Mesothelial cell of epicardium (in vitro differentiated cells): Measurements from ENCODE around the gene RTN4. TPM values are rescaled to one million over a fixed set of nuclear protein-coding genes. Genes with fewer than 3 reads are reported as not detected.

Experiments
- DNase-seq, 2 experiments: peaks; one replicate each; pipeline ENCODE4 v3.0.0; 2021; ENCODE audit warnings: low spot score in 2 of 2; ENCODE audit not compliant: unreplicated experiment in 2 of 2
- H3K27ac Mint-ChIP-seq: 2 replicates; pipeline ENCODE4 v1.8.0; 2021; ENCODE audit warnings: mixed read lengths
- H3K27me3 Mint-ChIP-seq: 2 replicates; pipeline ENCODE4 v1.8.0; 2021; ENCODE audit warnings: low read depth, mixed read lengths
- H3K36me3 Mint-ChIP-seq: 2 replicates; pipeline ENCODE4 v1.8.0; 2021; ENCODE audit warnings: mixed read lengths
- H3K4me1 Mint-ChIP-seq: 2 replicates; pipeline ENCODE4 v1.8.0; 2021; ENCODE audit warnings: mixed read lengths
- H3K4me3 Mint-ChIP-seq: 2 replicates; pipeline ENCODE4 v1.8.0; 2021; ENCODE audit warnings: mild to moderate bottlenecking, moderate library complexity, mixed read lengths
- H3K9me3 Mint-ChIP-seq: 2 replicates; pipeline ENCODE4 v1.8.0; 2021; ENCODE audit warnings: mixed read lengths
- total RNA-seq: library from RNA; stranded (reverse); gene quantifications from 3 replicates; pipeline ENCODE4 v1.2.1, GENCODE V29; 2021
- TF ChIP-seq, protein P1 (sequence below): fragments of 200-600 bp; sonication (generic); IDR thresholded peaks from one replicate; pipeline ENCODE4 v1.5.0; 2021; ENCODE audit warnings: antibody characterized with exemption; ENCODE audit not compliant: unreplicated experiment

RTN4 gene
- total RNA-seq, 1 donor from 2014 or later = 178 TPM

GRCh38 chr2:54964816-54965215 is 85.4 kb downstream of the RTN4 start:
- Mint-ChIP-seq H3K9me3 (no peaks in the 10 kb centered on the region), H3K27me3 (no peaks in the 10 kb centered on the region), H3K27ac (no peak overlapping the region), H3K36me3 (peaks cover 18% of the 10 kb centered on the region), H3K4me3 (no peak overlapping the region), H3K4me1 (no peaks in the 10 kb centered on the region)
- no peak for DNase-seq
- TF ChIP-seq, protein P1, sequence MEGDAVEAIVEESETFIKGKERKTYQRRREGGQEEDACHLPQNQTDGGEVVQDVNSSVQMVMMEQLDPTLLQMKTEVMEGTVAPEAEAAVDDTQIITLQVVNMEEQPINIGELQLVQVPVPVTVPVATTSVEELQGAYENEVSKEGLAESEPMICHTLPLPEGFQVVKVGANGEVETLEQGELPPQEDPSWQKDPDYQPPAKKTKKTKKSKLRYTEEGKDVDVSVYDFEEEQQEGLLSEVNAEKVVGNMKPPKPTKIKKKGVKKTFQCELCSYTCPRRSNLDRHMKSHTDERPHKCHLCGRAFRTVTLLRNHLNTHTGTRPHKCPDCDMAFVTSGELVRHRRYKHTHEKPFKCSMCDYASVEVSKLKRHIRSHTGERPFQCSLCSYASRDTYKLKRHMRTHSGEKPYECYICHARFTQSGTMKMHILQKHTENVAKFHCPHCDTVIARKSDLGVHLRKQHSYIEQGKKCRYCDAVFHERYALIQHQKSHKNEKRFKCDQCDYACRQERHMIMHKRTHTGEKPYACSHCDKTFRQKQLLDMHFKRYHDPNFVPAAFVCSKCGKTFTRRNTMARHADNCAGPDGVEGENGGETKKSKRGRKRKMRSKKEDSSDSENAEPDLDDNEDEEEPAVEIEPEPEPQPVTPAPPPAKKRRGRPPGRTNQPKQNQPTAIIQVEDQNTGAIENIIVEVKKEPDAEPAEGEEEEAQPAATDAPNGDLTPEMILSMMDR = no peak

GRCh38 chr2:54964271-54964670 is 86.0 kb downstream of the RTN4 start:
- Mint-ChIP-seq H3K9me3 (no peaks in the 10 kb centered on the region), H3K27me3 (no peaks in the 10 kb centered on the region), H3K36me3 (peaks cover 18% of the 10 kb centered on the region), H3K4me1 (no peaks in the 10 kb centered on the region), H3K27ac (no peak overlapping the region), H3K4me3 (no peak overlapping the region)
- TF ChIP-seq, protein P1 = no peak
- DNase-seq = no peak

- DNase-seq = no peak
- H3K4me1 Mint-ChIP-seq = no peaks in the 10 kb centered on the region
- peaks cover 18% of the 10 kb centered on the region for H3K36me3 Mint-ChIP-seq
- H3K4me3 Mint-ChIP-seq = no peak overlapping the region
- H3K27ac Mint-ChIP-seq = no peak overlapping the region
- TF ChIP-seq, protein P1 = no peak
- no peaks in the 10 kb centered on the region for H3K9me3 Mint-ChIP-seq
- no peaks in the 10 kb centered on the region for H3K27me3 Mint-ChIP-seq
Measured at GRCh38 chr2:54963476-54963875, 86.8 kb downstream of the RTN4 start.

- Mint-ChIP-seq H3K9me3 (no peaks in the 10 kb centered on the region), H3K27me3 (no peaks in the 10 kb centered on the region), H3K4me3 (no peak overlapping the region), H3K36me3 (peaks cover 13% of the 10 kb centered on the region), H3K27ac (no peak overlapping the region), H3K4me1 (no peaks in the 10 kb centered on the region)
- DNase-seq = no peak
- TF ChIP-seq, protein P1 = no peak
Measured at GRCh38 chr2:54962935-54963440, 87.3 kb downstream of the RTN4 start.

GRCh38 chr2:54962511-54962910 is 87.7 kb downstream of the RTN4 start:
- Mint-ChIP-seq H3K4me3 (no peak overlapping the region), H3K27ac (no peak overlapping the region), H3K4me1 (no peaks in the 10 kb centered on the region), H3K27me3 (no peaks in the 10 kb centered on the region), H3K9me3 (no peaks in the 10 kb centered on the region), H3K36me3 (peaks cover 11% of the 10 kb centered on the region)
- TF ChIP-seq, protein P1 = no peak
- no peak for DNase-seq

DNA sequence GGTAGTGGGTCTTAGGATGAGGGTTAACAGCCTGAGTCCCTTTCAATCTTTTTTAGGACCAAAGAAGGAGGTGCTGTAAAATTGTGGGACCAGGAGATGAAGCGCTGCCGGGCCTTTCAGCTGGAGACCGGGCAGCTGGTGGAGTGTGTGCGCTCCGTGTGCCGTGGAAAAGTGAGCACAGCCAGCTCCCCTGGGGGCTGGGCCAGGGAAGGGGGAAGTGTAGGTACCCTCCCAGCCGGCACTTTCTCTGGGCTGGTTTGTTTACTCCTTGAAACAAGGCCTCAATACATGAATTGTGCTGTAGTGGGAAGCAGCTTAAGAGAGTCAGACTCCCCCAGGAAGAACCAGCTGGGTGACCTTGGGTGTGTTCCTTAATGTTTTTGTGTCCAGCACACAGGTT is 90.1 kb downstream of the RTN4 start:
- H3K4me1 Mint-ChIP-seq = no peaks in the 10 kb centered on the region
- H3K36me3 Mint-ChIP-seq = peaks cover 2% of the 10 kb centered on the region
- H3K27me3 Mint-ChIP-seq = no peaks in the 10 kb centered on the region
- TF ChIP-seq, protein P1 = no peak
- no peak overlapping the region for H3K27ac Mint-ChIP-seq
- H3K9me3 Mint-ChIP-seq = no peaks in the 10 kb centered on the region
- H3K4me3 Mint-ChIP-seq = no peak overlapping the region
- DNase-seq = no peak
